NOMO-1 treated with dmso at 0.1 percent for 144 hours (cell line): ENCODE measurements around the gene STAC2.
A peak's percentile ranks its signal among the peaks of the same experiment; 100 is the strongest.

Experiments used
- DNase-seq: peaks from one replicate; lab custom pipeline; 2025; ENCODE audit not compliant: unreplicated experiment; lab: John Stamatoyannopoulos, UW

STAC2 gene

GRCh38 chr17:39212195-39212810, 13.4 kb downstream of the STAC2 start:
- no peak for DNase-seq

GRCh38 chr17:39210093-39210434, 15.7 kb downstream of the STAC2 start:
- no peak for DNase-seq

GRCh38 chr17:39209317-39210092, 16.2 kb downstream of the STAC2 start:
- DNase-seq = no peak

- no peak for DNase-seq
Measured at GRCh38 chr17:39208893-39209292, 16.9 kb downstream of the STAC2 start.

- no peak for DNase-seq
Measured at GRCh38 chr17:39208136-39208535, 17.6 kb downstream of the STAC2 start.

- no peak for DNase-seq
Measured at GRCh38 chr17:39205112-39205526, 20.6 kb downstream of the STAC2 start.

GRCh38 chr17:39204245-39204644, 21.5 kb downstream of the STAC2 start:
- DNase-seq = no peak

GRCh38 chr17:39200957-39201510, 24.7 kb downstream of the STAC2 start:
- no peak for DNase-seq

GRCh38 chr17:39200070-39200879, 25.5 kb downstream of the STAC2 start, which contains the start of gene RPL19:
Gene RPL19, plus strand, starts transcription at chr17:39200283. Its CDS starts 62 bp downstream, at chr17:39200345.
- DNase-seq = no peak

- peak; percentile 93 for DNase-seq
Measured at GRCh38 chr17:39199820-39200069, 26.0 kb downstream of the STAC2 start.

GRCh38 chr17:39198186-39198566, 27.6 kb downstream of the STAC2 start:
- DNase-seq = no peak

GRCh38 chr17:39197380-39198185, 28.2 kb downstream of the STAC2 start, which contains the start of gene CACNB1:
Gene CACNB1, minus strand, starts transcription at chr17:39197669. Its CDS starts 174 bp downstream, at chr17:39197495.
- peak; percentile 52 for DNase-seq

GRCh38 chr17:39196808-39197291, 28.9 kb downstream of the STAC2 start:
- peak; percentile 37 for DNase-seq

- no peak for DNase-seq
Measured at GRCh38 chr17:39196241-39196807, 29.4 kb downstream of the STAC2 start.

GRCh38 chr17:39195568-39196160, 30.1 kb downstream of the STAC2 start:
- no peak for DNase-seq

GRCh38 chr17:39194985-39195524, 30.7 kb downstream of the STAC2 start:
- no peak for DNase-seq

GRCh38 chr17:39194089-39194984, 31.4 kb downstream of the STAC2 start:
- DNase-seq = peak; percentile 51

- DNase-seq = no peak
Measured at GRCh38 chr17:39193346-39193745, 32.4 kb downstream of the STAC2 start.

- DNase-seq = no peak
Measured at GRCh38 chr17:39192901-39193300, 32.8 kb downstream of the STAC2 start.
